Erythroblast (primary cell): ENCODE measurements around the gene RNPEP.

ENCODE experiments used
- DNase-seq, 2 experiments: peaks; one replicate each; lab custom pipeline; 2025; lab: John Stamatoyannopoulos, UW
- GATA1 ChIP-seq: IDR thresholded peaks from 2 replicates; pipeline ENCODE4 v1.6.1; 2011; ENCODE audit warnings: low read depth, mild to moderate bottlenecking, control low read depth, low read length, moderate library complexity
- POLR2A ChIP-seq: IDR thresholded peaks from 2 replicates; pipeline ENCODE4 v1.6.1; 2011; ENCODE audit warnings: mild to moderate bottlenecking, low read length

Gene RNPEP

DNA sequence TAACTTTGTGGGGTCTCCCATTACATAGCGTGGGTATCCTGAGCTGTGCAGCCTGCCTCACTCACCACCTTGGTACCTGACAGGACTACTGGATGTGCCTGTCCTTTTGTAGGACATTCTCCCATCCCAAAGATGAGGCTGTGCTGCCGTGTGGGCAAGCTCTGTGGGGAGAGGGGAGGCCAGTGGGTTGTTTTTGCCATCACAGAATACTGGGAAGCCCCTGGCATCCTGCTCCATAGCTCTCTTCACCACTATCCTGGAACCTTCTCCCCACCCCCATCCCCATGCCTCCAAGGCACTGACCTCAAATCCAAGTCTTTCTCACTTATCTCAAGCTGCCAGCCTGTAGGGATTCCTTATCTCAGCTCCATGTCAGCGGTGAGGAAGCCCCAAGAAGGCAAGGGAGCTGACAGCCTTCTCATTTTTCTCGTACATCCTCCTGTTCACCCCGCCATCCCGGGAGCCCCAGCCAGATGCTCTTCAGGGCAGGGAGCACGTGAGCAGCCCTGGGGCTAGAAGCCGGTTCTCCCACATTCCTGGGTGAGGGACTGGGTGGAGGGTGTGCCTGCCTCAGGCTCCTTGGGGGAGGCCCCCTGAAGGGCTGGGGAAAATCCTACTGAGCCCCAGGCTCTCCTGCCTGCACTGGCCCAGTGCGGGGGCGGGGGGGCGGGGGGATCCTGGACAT is 25.5 kb downstream of the RNPEP start:
- TF ChIP-seq POLR2A = no peak
- TF ChIP-seq GATA1 = no peak
- DNase-seq = peak in 1 of 2 experiments; percentile 22

DNA sequence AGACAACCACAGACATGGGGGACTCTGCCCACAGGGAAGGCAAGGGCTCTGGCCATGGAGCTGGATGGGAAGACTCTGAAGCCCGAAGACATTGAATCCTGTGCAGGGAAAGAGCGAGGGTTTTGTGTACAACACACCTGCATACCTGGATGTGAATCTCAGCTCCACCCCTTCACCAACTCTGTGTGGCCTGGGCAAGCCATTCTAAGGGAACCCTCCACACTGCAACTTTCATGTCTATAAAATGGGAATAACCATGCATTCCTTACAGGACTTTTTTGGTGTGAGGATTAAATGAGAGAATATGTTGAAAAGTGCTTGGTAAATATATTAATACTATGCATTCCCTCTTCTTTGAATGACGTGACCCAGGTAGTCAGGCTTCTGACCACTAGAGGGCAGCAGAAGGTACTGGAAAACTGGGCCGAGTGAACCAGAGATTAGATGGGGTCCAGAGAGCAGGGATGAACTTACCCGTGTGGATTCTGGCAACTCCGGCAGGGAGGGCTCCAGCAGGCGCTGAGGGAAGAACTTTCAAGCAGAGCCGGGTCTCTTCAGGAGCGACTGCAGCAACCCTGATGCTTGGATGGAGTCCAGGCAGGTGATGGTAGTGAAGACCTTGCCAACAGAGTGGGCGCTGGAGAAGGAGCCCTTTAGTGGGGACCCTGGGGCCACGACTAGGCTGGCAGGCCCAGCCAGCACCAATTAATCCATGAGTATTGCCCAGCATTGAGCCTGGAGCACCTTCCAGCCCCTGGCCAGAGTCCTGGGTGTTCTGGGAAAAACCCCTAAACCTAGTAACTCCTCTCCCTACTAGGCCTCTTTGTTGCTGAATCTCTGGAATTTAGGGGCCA is 27.1 kb downstream of the RNPEP start:
- DNase-seq = peak; percentile 70 to 88
- TF ChIP-seq GATA1 = no peak
- TF ChIP-seq POLR2A = no peak

- DNase-seq = peak in 1 of 2 experiments; percentile 49
- TF ChIP-seq POLR2A (no peak), GATA1 (no peak)
Observed at GRCh38 chr1:202010180-202011015, 27.9 kb downstream of the RNPEP start, which contains the start of gene ELF3. Gene ELF3 (plus strand): TSS chr1:202010587. CDS start chr1:202011137, 550 bp downstream.

DNA sequence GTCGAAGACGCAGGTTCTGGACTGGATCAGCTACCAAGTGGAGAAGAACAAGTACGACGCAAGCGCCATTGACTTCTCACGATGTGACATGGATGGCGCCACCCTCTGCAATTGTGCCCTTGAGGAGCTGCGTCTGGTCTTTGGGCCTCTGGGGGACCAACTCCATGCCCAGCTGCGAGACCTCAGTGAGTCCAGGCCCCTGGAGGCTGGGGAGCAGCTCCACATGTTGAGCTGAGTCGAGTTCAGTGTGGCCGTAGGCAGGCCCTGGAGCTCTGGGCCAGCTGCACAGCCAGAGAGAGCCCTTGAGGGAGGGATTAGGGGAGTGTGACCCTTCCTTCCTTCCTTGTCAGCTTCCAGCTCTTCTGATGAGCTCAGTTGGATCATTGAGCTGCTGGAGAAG is 29.5 kb downstream of the RNPEP start:
- TF ChIP-seq POLR2A (no peak), GATA1 (no peak)
- DNase-seq = no peak

GRCh38 chr1:202012544-202013478 is 30.4 kb downstream of the RNPEP start:
- TF ChIP-seq POLR2A (no peak), GATA1 (no peak)
- no peak for DNase-seq

DNA sequence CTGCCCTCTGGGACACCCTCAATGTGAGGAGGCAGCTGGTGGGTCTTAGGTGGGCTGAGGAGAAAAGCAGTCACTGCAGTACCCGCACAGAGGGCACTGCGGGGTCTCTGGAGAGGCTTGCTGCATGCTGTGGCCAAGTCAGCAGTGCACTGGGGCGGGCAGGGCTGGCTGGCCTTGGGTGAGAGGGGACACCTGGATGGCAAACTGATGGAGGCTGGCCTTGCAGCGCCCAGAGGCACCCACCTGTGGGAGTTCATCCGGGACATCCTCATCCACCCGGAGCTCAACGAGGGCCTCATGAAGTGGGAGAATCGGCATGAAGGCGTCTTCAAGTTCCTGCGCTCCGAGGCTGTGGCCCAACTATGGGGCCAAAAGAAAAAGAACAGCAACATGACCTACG is 31.2 kb downstream of the RNPEP start:
- no peak for DNase-seq
- no peak for TF ChIP-seq POLR2A

DNA sequence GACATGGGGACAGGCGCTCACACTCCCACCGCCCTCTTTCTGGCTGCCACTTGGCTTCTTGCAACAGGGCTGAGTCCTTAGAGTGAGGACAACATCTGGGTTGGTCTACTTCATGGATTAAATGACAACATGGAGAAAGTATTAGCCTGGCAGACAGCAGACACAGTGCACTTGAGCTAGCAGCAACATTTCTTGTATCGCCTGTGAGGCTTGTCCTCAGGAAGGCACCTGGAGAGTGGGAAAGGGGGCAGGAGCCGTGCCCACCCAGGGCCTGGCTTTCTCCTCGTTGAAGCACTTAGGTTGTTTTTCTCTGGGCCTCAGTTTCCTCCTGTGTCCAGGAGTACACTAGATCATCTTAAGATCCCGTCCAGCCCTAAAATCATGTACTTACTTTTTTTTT is 31.6 kb downstream of the RNPEP start:
- TF ChIP-seq GATA1 (no peak), POLR2A (no peak)
- DNase-seq = no peak

DNA sequence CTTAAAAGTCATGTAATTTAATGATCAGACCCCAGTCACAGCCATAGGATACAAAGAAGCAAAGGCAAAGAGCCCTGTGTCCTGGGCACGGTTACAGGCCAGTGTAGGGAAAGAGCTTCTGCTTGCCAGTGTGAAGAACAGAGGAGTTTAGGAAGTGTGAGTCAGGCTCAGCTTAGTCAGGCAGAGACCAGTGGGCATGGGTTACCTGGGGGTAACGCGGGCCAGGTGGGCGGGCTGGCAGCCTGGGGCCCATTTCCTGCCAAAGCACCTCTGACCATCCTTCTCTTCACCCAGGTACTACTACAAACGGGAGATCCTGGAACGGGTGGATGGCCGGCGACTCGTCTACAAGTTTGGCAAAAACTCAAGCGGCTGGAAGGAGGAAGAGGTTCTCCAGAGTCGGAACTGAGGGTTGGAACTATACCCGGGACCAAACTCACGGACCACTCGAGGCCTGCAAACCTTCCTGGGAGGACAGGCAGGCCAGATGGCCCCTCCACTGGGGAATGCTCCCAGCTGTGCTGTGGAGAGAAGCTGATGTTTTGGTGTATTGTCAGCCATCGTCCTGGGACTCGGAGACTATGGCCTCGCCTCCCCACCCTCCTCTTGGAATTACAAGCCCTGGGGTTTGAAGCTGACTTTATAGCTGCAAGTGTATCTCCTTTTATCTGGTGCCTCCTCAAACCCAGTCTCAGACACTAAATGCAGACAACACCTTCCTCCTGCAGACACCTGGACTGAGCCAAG is 32.6 kb downstream of the RNPEP start:
- TF ChIP-seq GATA1 (no peak), POLR2A (no peak)
- DNase-seq = no peak

DNA sequence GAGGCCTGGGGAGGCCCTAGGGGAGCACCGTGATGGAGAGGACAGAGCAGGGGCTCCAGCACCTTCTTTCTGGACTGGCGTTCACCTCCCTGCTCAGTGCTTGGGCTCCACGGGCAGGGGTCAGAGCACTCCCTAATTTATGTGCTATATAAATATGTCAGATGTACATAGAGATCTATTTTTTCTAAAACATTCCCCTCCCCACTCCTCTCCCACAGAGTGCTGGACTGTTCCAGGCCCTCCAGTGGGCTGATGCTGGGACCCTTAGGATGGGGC is 33.2 kb downstream of the RNPEP start:
- no peak for DNase-seq
- TF ChIP-seq GATA1 = no peak
- no peak for TF ChIP-seq POLR2A

- no peak for DNase-seq
- no peak for TF ChIP-seq GATA1
- no peak for TF ChIP-seq POLR2A
Observed at GRCh38 chr1:202016022-202016810, 33.8 kb downstream of the RNPEP start.

GRCh38 chr1:202016811-202017748 is 34.6 kb downstream of the RNPEP start:
- TF ChIP-seq GATA1 (no peak), POLR2A (no peak)
- no peak for DNase-seq
